ENCODE data around the gene ADRA2C.

The ADRA2C gene

DNA sequence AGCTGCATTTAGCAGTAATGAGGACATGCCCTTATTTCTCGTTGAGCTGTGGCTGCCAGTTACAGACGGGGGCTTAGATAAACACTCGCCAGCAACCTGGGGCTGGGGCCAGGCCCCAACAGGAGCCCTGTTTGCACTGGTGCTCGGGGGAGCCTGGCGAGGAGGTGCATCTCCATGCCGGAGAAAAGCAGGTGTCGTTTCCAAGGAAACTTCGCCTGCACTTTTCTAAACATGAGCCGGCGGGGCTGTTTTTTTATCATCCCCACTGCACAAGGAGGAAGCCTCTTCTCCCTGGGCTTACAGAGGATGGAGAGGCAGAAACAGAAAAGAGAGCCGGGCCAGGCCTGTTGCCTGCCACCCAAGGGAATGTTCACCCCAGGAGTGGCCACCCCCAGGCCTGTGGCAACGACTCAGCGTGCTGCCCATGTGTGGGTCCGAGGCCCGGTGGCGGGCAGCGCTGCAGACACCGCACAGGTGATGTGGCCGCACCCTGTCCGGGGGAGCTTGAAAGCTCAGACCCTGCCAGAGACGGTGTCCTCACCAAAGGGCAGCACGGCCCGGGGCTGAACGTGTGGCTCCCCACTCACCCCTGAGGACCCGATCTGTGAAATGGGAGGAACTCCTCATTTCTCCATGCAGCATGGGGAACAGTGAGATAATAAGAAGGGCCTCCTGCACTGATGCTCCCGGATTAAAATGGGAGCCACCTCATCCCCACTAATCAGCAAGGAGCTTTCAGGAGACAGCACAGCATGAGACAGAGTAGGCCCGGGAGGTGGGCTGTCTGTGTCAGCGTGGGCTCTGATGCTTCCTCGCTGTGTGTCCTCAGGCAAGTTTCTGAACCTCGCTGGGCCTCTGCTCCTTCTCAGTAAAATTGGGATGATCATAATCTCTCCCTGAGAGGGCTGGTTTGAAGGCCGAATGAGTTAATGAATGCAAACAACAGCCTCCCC lies 33.8 kb upstream of the ADRA2C start:
- TF ChIP-seq, protein P1, sequence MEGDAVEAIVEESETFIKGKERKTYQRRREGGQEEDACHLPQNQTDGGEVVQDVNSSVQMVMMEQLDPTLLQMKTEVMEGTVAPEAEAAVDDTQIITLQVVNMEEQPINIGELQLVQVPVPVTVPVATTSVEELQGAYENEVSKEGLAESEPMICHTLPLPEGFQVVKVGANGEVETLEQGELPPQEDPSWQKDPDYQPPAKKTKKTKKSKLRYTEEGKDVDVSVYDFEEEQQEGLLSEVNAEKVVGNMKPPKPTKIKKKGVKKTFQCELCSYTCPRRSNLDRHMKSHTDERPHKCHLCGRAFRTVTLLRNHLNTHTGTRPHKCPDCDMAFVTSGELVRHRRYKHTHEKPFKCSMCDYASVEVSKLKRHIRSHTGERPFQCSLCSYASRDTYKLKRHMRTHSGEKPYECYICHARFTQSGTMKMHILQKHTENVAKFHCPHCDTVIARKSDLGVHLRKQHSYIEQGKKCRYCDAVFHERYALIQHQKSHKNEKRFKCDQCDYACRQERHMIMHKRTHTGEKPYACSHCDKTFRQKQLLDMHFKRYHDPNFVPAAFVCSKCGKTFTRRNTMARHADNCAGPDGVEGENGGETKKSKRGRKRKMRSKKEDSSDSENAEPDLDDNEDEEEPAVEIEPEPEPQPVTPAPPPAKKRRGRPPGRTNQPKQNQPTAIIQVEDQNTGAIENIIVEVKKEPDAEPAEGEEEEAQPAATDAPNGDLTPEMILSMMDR (IDR thresholded peaks at IDR 0.05; ENCODE audit: insufficient read depth, low read depth, low read length, missing control alignments): no peak
- H3K4me3 ChIP-seq (ENCODE audit: low read length): no peak overlapping the region
- no peak for DNase-seq (ENCODE audit: low read depth)

DNA sequence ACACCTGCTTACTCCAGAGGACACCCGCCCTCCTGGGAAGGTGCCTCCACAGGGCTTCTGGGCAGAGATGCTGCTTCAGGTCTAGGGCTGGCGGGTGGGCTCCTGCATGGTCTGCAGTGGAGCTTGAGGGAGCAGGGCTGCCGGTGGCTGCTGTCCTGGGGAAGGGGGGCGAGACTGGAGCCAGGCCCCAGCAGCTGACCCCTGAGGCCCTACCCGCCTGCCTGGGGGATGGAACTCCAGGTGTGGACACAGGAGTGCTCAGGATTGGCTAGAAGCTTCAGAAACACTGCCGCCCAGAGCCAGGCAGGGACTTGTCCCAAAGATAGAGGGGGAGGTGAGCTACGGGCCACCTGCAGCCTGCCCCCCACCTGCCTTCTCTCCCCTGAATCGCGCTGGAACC lies 33.0 kb upstream of the ADRA2C start:
- no peak overlapping the region for H3K4me3 ChIP-seq (ENCODE audit: low read length)
- DNase-seq (ENCODE audit: low read depth): no peak
- TF ChIP-seq, protein P1 (IDR thresholded peaks at IDR 0.05; ENCODE audit: insufficient read depth, low read depth, low read length, missing control alignments): no peak

DNA sequence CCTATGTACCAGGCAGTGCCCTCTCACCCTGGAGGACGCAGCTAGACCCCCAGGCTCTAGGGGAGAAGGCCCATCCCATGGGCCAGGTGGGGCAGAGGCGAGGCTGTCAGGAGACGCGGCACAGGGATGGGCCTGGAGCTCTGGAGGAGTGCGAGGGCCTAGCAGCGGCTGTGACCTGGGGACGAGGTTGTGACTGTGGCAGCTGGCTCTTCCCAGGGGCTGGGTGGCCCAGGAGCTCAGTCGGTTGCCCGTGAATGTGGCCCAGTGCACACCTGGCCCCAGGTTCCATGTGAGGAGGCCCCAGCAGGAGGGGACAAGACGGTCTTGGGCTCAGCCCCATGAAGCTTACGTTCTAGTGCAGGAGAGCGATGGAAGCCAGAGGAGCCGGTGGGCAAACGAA lies 31.0 kb upstream of the ADRA2C start:
- DNase-seq (ENCODE audit: low read depth): no peak
- no peak overlapping the region for H3K4me3 ChIP-seq (ENCODE audit: low read length)
- TF ChIP-seq, protein P1 (IDR thresholded peaks at IDR 0.05; ENCODE audit: insufficient read depth, low read depth, low read length, missing control alignments): no peak

DNA sequence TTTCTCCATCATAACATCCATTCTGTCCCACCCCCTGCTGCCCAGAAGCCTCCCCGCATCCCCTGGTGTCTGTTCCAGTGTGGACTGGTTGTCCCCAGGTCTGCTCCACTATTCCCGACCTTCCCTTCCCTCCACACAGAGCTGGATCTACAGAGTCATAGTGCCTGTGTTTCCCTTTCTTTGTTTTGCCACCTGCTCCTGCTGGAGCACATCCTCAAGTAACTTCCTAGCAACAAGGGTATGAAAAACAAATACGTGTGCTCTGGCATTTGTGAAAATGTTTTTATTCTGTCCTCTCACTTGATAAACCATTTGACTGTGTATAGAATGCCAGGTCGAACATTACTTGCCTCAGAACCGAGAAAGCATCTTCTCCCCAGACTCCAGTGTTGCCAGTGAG lies 29.9 kb upstream of the ADRA2C start:
- no peak for DNase-seq (ENCODE audit: low read depth)

DNA sequence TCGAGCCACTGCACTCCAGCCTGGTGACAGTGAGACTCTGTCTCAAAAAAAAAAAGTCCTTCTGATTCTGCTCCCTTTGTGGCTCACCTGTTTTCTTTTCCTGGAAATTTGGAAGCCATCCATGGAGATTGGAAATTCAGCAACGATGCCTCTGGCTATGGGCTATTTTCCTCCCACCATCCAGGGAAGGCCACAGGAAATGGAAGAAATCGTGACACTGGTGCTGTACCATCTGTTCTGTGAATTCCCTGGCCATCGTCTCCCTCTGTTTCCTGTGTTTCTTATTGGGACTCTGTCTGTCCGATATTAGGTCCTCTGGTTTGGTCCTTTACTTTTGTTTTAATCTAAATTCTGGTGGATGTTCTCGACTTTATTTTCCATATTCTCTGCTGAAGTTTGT lies 29.4 kb upstream of the ADRA2C start:
- TF ChIP-seq, protein P1 (IDR thresholded peaks at IDR 0.05; ENCODE audit: insufficient read depth, low read depth, low read length, missing control alignments): no peak
- H3K4me3 ChIP-seq (ENCODE audit: low read length): no peak overlapping the region
- no peak for DNase-seq (ENCODE audit: low read depth)

More for the DNA sequence above, 29.9 kb upstream of the ADRA2C start:
- TF ChIP-seq, protein P1 (IDR thresholded peaks at IDR 0.05; ENCODE audit: insufficient read depth, low read depth, low read length, missing control alignments): no peak
- H3K4me3 ChIP-seq (ENCODE audit: low read length): no peak overlapping the region

DNA sequence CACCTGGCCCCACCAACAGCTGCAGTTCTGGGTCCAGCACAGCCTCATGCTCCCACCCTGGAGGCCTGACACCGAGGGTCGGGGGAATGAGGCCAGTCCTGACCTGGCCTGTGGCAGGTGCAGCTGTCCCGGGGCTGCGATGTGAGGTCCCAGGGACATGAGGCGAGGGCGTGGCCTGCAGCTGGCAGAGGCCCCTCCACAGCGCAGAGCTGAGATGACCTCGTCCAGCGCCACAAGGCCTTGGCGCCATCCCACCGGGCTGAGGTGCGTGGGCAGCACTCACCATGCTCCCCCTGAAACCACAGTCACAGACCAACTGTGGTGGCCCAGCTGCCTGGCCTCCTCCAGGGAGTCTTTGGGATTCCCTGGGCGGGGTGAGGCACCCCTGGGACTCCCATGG lies 26.6 kb upstream of the ADRA2C start:
- DNase-seq (ENCODE audit: low read depth): no peak
- TF ChIP-seq, protein P1 (IDR thresholded peaks at IDR 0.05; ENCODE audit: insufficient read depth, low read depth, low read length, missing control alignments): no peak
- no peak overlapping the region for H3K4me3 ChIP-seq (ENCODE audit: low read length)

DNA sequence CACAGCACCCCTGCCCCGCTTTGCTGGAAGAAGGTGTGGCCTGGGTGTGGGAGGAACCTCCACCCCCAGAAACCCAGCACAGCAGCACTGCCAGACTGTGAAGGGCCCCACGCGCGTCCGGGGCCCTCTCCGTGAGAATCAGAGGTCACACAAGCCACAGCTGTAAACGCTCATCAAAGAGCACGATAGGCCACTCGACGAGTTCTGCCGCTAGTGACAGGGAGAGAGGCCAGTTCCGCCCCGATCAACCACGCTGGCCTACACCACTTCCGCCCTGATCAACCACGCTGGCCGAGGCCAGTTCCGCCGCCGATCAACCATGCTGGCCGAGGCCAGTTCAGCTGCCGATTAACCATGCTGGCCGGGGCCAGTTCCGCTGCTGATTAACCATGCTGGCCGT lies 25.9 kb upstream of the ADRA2C start:
- TF ChIP-seq, protein P1 (IDR thresholded peaks at IDR 0.05; ENCODE audit: insufficient read depth, low read depth, low read length, missing control alignments): no peak
- DNase-seq (ENCODE audit: low read depth): no peak

More for the DNA sequence above, 25.9 kb upstream of the ADRA2C start:
- no peak overlapping the region for H3K4me3 ChIP-seq (ENCODE audit: low read length)

Data from epithelial cell of esophagus (primary cell).